Measurements from ENCODE around the gene B3GALNT2. TPM values are rescaled to one million over a fixed set of nuclear protein-coding genes. Genes with fewer than 3 reads are reported as not detected.
"Not testable (repeated sequence)": the region's sequence is repeated elsewhere in the genome, so short reads cannot be mapped to it uniquely, and the experiment has no call there.

B3GALNT2 gene
- total and polyA plus RNA-seq, 11 donors: 5.4 to 25.9 (median 20.1) TPM

GRCh38 chr1:235468970-235469369 lies 35.3 kb downstream of the B3GALNT2 start:
- no peaks in the 10 kb centered on the region for H3K27me3 ChIP-seq
- ATAC-seq: no peak
- H3K27ac ChIP-seq: no peak overlapping the region
- no peak overlapping the region for H3K4me3 ChIP-seq
- WGBS, 4 donors: 89 to 93% (median 91%) methylated on average over 4 of the region's 4 CpGs
- no peak for DNase-seq
- TF ChIP-seq POLR2A (IDR thresholded peaks at IDR 0.05) (no peak), CTCF (IDR thresholded peaks at IDR 0.05) (no peak)
- intact Hi-C loops (cut with DNase I): no loop called here
- peaks cover 0 to 3% (median 0%) of the 10 kb centered on the region in 12 donors for H3K9me3 ChIP-seq
- no peaks in the 10 kb centered on the region for H3K4me1 ChIP-seq
- peaks cover 0 to 68% (median 30%) of the 10 kb centered on the region in 9 donors for H3K36me3 ChIP-seq

GRCh38 chr1:235468004-235468403 lies 36.2 kb downstream of the B3GALNT2 start:
- no peak for TF ChIP-seq CTCF (IDR thresholded peaks at IDR 0.05)
- Histone ChIP-seq H3K27ac (no peak overlapping the region), H3K36me3 (peaks cover 0 to 70% (median 30%) of the 10 kb centered on the region in 9 donors), H3K4me3 (no peak overlapping the region), H3K4me1 (no peaks in the 10 kb centered on the region), H3K9me3 (peaks cover 0 to 3% (median 0%) of the 10 kb centered on the region in 12 donors), H3K27me3 (no peaks in the 10 kb centered on the region)
- no peak for ATAC-seq
- intact Hi-C loops (cut with DNase I): no loop called here
- 78 to 87% (median 82%) methylated on average over 3 of the region's 3 CpGs for WGBS, 4 donors
- DNase-seq: no peak

- Histone ChIP-seq H3K27ac (no peak overlapping the region), H3K36me3 (peaks cover 0 to 59% (median 20%) of the 10 kb centered on the region in 9 donors), H3K9me3 (peaks cover 0 to 3% (median 0%) of the 10 kb centered on the region in 12 donors), H3K4me1 (peaks cover 0 to 8% (median 0%) of the 10 kb centered on the region in 12 donors), H3K27me3 (no peaks in the 10 kb centered on the region), H3K4me3 (no peak overlapping the region)
- no peak for TF ChIP-seq POLR2A (IDR thresholded peaks at IDR 0.05)
- no peak for TF ChIP-seq CTCF (IDR thresholded peaks at IDR 0.05)
- intact Hi-C loops (cut with DNase I): no loop called here
- WGBS, 4 donors: 95 to 99% (median 98%) methylated on average over 3 of the region's 3 CpGs
- ATAC-seq: no peak
- DNase-seq: no peak
Measured at GRCh38 chr1:235465066-235465465, 39.2 kb downstream of the B3GALNT2 start.

GRCh38 chr1:235462832-235463231 lies 41.4 kb downstream of the B3GALNT2 start:
- intact Hi-C loops (cut with DNase I); H3K4me3 ChIP-seq; ATAC-seq; H3K4me1 ChIP-seq; H3K27me3 ChIP-seq; H3K9me3 ChIP-seq; H3K27ac ChIP-seq; DNase-seq: not testable (repeated sequence)
- WGBS, 4 donors: 96 to 99% (median 97%) methylated on average over 3 of the region's 3 CpGs
- peaks cover 0 to 43% (median 17%) of the 10 kb centered on the region in 9 donors for H3K36me3 ChIP-seq

GRCh38 chr1:235461954-235462353 lies 42.3 kb downstream of the B3GALNT2 start:
- peaks cover 0 to 8% (median 0%) of the 10 kb centered on the region in 12 donors for H3K4me1 ChIP-seq
- intact Hi-C loops (cut with DNase I): no loop called here

More at GRCh38 chr1:235461954-235462353, 42.3 kb downstream of the B3GALNT2 start:
- Histone ChIP-seq H3K4me3 (no peak overlapping the region), H3K27ac (no peak overlapping the region), H3K27me3 (no peaks in the 10 kb centered on the region), H3K9me3 (peaks cover 0 to 3% (median 0%) of the 10 kb centered on the region in 12 donors), H3K36me3 (peaks cover 0 to 40% (median 17%) of the 10 kb centered on the region in 9 donors)
- ATAC-seq: no peak
- WGBS, 4 donors: 71 to 78% (median 76%) methylated on average over 1 of the region's 1 CpG
- TF ChIP-seq CTCF (IDR thresholded peaks at IDR 0.05): no peak
- TF ChIP-seq POLR2A (IDR thresholded peaks at IDR 0.05): no peak
- DNase-seq: no peak
